Measurements from ENCODE around the gene TSPAN17. TPM values are rescaled to one million over a fixed set of nuclear protein-coding genes. Genes with fewer than 3 reads are reported as not detected.
"Not testable (repeated sequence)": the region's sequence is repeated elsewhere in the genome, so short reads cannot be mapped to it uniquely, and the experiment has no call there.

TSPAN17 gene
- total and polyA plus RNA-seq, 4 donors: 20.8 to 55.1 (median 41.7) TPM

DNA sequence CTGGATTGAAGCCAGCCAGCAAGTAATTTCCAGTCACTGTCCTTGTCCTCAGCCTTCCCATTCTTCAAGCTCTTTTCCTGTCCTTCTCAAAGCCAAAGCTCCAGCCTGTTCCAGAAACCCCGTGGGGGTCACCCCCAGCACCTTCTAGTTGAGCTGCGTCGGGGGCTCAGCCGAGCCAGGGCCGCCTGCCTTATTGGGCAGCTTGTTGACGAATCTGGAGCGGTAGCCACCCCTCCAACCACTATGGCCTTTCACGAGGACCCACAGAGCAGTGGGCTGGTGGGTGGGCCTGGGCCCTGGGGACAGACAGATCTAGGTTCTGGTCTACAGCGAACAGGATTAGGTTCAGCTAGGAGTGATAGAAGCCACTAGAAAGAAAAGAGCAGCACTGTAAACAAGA, 47.3 kb downstream of the TSPAN17 start:
- WGBS (ENCODE audit: insufficient coverage): 82% methylated on average over 7 of the region's 9 CpGs
- DNase-seq (ENCODE audit: low read depth in 4 of 6, low spot score in 6 of 6): no peak
- Histone ChIP-seq H3K27ac (ENCODE audit: low read depth, low read length) (no peak overlapping the region), H3K36me3 (ENCODE audit: control insufficient read depth, insufficient read depth, low read length) (no peaks in the 10 kb centered on the region), H3K4me3 (ENCODE audit: low read depth, low read length) (no peak overlapping the region), H3K27me3 (ENCODE audit: control insufficient read depth, insufficient read depth, low read length) (peaks cover 6% of the 10 kb centered on the region), H3K9me3 (ENCODE audit: control insufficient read depth, insufficient read depth, low read length) (no peaks in the 10 kb centered on the region), H3K4me1 (ENCODE audit: control insufficient read depth, insufficient read depth, low read length) (peaks cover 25% of the 10 kb centered on the region)

DNA sequence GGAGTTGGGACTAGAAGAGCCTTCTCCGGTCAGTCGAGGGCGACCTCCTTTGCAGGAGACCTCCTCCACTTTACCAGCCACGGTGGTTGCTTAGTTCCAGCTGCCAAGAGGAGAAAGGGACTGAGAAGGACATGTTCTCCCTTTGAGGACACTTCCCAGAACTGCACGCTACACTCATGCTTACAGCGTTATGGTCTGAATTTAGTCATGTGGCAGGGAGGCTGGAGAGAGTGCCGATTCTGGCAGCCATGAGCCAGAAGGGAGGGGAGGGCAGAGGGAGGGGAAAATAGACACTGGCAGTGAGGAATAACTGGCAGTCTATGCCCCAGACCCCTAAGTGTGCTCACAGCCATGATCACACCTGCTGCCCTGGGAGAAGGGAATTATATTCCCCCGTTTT, 47.8 kb downstream of the TSPAN17 start:
- Histone ChIP-seq H3K9me3 (ENCODE audit: control insufficient read depth, insufficient read depth, low read length) (no peaks in the 10 kb centered on the region), H3K27me3 (ENCODE audit: control insufficient read depth, insufficient read depth, low read length) (peaks cover 6% of the 10 kb centered on the region), H3K36me3 (ENCODE audit: control insufficient read depth, insufficient read depth, low read length) (no peaks in the 10 kb centered on the region), H3K4me1 (ENCODE audit: control insufficient read depth, insufficient read depth, low read length) (peaks cover 29% of the 10 kb centered on the region), H3K27ac (ENCODE audit: low read depth, low read length) (no peak overlapping the region), H3K4me3 (ENCODE audit: low read depth, low read length) (no peak overlapping the region)
- no peak for DNase-seq (ENCODE audit: low read depth in 4 of 6, low spot score in 6 of 6)
- 43% methylated on average over 3 of the region's 8 CpGs for WGBS (ENCODE audit: insufficient coverage)

DNA sequence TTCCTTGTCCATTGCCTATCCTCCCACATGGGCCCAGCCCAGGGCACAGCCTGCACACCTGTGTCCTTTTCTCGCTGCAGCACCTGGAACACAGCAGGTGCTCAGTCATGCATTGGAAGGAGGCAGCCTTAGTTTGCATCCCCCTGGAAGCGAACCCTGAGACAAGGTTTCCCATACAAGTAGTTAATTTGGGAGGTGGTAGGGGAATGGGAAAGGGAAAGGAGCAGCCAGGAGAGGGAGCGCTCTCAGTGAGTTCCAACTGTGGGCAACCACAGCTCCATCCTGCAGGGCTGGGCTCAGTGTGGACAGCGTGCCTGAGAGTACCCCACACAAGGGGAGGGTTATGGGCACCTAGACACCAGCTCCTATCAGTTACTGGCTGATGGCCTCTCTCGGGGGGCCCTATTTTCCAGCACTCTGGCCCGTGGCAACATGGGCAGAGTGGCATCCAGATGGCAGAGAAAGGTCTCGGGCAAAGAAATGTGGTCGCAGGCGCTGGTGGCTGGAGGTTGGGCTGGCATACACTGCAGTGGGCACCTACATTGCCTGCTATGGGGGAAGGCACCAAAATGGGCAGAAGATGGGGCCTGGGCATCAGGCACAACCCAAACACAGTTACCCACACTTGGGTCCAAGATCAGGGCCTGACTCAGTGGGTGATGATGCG, 50.1 kb downstream of the TSPAN17 start:
- no peak overlapping the region for H3K27ac ChIP-seq (ENCODE audit: low read depth, low read length)
- H3K36me3 ChIP-seq (ENCODE audit: control insufficient read depth, insufficient read depth, low read length): no peaks in the 10 kb centered on the region
- H3K9me3 ChIP-seq (ENCODE audit: control insufficient read depth, insufficient read depth, low read length): no peaks in the 10 kb centered on the region
- H3K4me3 ChIP-seq (ENCODE audit: low read depth, low read length): no peak overlapping the region
- peaks cover 36% of the 10 kb centered on the region for H3K4me1 ChIP-seq (ENCODE audit: control insufficient read depth, insufficient read depth, low read length)
- H3K27me3 ChIP-seq (ENCODE audit: control insufficient read depth, insufficient read depth, low read length): peaks cover 6% of the 10 kb centered on the region
- no peak for DNase-seq (ENCODE audit: low read depth in 4 of 6, low spot score in 6 of 6)
- 64% methylated on average over 9 of the region's 10 CpGs for WGBS (ENCODE audit: insufficient coverage)

DNA sequence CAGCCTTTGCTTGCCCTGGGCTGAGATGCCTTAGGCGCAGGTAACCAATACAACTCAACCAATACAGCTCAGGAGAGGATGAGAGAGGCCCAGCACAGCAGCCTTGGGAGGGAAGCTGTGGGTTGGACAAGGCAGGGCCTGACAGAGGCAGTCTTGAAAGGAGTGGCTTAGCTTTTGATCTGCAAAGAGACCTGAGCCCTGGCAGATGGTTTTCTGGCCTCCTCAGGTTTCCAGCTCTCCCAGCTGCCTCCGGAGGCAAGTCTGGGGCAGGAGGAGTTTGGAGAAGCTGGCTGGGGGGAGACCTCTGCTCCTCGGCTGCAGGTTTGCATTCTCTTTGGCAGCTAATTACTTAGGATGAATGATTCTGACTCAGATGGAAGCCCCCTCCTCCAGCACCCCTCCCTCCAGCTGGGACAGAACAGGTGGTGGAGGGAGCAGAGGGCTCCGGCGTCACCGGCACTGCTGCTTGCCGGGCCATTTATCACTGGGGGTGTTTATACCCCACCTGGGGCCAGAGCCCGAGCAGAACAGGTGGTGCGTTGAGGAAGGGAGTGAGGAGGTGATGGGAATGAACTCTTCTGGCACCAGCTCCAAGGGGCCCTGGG, 50.8 kb downstream of the TSPAN17 start:
- Histone ChIP-seq H3K27me3 (ENCODE audit: control insufficient read depth, insufficient read depth, low read length) (peaks cover 3% of the 10 kb centered on the region), H3K9me3 (ENCODE audit: control insufficient read depth, insufficient read depth, low read length) (no peaks in the 10 kb centered on the region), H3K4me1 (ENCODE audit: control insufficient read depth, insufficient read depth, low read length) (peaks cover 37% of the 10 kb centered on the region), H3K4me3 (ENCODE audit: low read depth, low read length) (no peak overlapping the region), H3K36me3 (ENCODE audit: control insufficient read depth, insufficient read depth, low read length) (no peaks in the 10 kb centered on the region), H3K27ac (ENCODE audit: low read depth, low read length) (no peak overlapping the region)
- DNase-seq (ENCODE audit: low read depth in 4 of 6, low spot score in 6 of 6): no peak
- WGBS (ENCODE audit: insufficient coverage): 22% methylated on average over 6 of the region's 9 CpGs

DNA sequence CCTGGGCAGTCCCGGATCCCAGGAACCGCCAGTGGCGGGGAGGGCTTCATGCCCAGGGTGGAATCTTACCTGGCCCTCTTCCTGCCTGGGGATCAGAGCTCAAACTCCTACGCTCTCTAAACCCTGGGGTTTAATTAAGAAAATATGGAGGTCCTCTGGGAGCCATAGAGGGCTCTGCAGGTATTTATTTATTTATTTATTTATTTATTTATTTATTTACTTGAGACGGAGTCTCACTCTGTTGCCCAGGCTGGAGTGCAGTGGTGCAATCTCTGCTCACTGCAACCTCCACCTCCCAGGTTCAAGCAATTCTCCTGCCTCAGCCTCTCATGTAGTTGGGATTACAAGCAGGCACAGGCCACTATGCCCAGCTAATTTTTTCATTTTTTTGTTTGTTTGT, 52.2 kb downstream of the TSPAN17 start:
- not testable (repeated sequence) for H3K4me3 ChIP-seq (ENCODE audit: low read depth, low read length); H3K27me3 ChIP-seq (ENCODE audit: control insufficient read depth, insufficient read depth, low read length); H3K36me3 ChIP-seq (ENCODE audit: control insufficient read depth, insufficient read depth, low read length); H3K9me3 ChIP-seq (ENCODE audit: control insufficient read depth, insufficient read depth, low read length); H3K27ac ChIP-seq (ENCODE audit: low read depth, low read length); DNase-seq (ENCODE audit: low read depth in 4 of 6, low spot score in 6 of 6)
- no CpG with 5 or more reads among the region's 5 CpGs for WGBS (ENCODE audit: insufficient coverage)
- H3K4me1 ChIP-seq (ENCODE audit: control insufficient read depth, insufficient read depth, low read length): peaks cover 38% of the 10 kb centered on the region

DNA sequence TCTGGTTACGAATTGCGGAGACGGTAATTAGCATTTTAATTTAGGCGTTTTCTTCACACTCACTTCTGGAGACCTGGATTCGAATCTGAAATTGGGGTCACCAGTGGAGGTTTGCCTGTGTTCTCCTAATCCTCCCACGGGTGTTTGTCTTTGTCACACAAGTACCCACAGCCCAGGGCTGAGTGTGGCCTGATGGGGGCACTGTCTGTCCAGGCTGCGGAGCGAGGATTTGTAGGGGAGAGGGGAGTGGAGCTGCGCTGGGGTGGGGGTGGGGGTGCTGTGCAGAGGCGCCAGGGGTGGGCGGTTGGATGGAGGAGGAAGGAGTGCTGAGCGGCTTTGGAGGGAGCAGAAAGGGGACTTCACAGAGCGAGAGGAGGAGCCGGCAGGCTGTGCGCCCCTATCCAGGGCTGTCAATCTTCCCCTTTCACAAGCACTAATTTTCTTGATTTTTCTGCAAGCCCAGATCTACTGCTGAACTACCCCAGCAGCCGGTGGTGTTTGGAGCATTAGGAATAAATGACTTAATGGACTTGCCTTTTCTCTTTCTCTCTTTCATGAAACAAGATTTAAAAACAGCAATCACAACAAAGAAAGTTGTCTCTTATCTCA, 53.1 kb downstream of the TSPAN17 start:
- H3K36me3 ChIP-seq (ENCODE audit: control insufficient read depth, insufficient read depth, low read length): no peaks in the 10 kb centered on the region
- no peaks in the 10 kb centered on the region for H3K9me3 ChIP-seq (ENCODE audit: control insufficient read depth, insufficient read depth, low read length)
- WGBS (ENCODE audit: insufficient coverage): 0% methylated on average over 5 of the region's 16 CpGs
- H3K4me3 ChIP-seq (ENCODE audit: low read depth, low read length): no peak overlapping the region
- peak in 4 of 6 donors; percentile 13 to 88 (median 60) for DNase-seq (ENCODE audit: low read depth in 4 of 6, low spot score in 6 of 6)
- H3K27me3 ChIP-seq (ENCODE audit: control insufficient read depth, insufficient read depth, low read length): peaks cover 3% of the 10 kb centered on the region
- H3K27ac ChIP-seq (ENCODE audit: low read depth, low read length): no peak overlapping the region
- H3K4me1 ChIP-seq (ENCODE audit: control insufficient read depth, insufficient read depth, low read length): peaks cover 44% of the 10 kb centered on the region

DNA sequence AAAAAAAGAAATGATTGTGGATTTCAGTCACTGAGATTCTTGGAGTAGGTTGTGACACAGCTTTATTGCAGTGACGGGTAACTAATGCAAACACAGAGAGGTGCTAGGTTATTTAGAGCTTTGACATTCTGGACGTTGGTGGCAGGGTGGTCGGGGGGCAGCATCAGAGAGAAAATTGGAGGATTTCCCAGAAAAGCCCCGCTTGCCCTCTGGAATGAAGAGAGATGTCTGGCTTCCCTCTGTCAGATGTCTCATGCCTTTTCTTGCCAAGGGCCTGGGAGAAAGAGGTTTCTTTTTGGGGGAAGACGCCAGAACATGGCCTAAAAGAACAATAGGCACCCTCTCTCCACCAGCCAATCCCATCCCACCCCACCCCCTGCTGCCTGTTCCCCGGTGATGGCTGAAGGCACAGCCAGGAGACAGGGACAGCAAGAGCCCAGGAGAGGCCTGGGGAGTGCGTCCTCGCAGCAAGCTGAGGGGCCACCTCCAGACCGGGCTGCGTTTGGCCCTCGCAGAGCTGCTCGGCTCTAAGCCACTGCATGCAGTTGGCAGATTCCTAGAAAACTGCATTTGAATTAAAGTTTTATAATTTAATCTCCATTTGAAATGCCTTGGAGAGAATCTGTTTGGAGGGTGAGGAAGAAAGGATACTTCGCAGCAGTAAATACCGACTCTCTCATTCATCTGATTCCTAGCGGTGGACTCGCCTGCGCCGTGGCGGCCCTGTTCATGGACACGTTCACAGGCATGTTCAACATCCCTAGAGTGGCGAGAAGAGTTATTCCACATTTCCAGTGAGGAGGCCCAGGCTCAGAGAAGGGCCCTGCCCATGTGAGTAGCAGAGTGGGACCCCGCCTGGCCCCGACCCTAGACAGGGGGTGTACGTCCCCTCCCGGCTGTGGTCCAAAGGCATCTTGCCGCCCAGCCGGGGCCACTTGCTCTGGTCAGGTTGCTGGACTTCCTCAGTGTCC, 55.7 kb downstream of the TSPAN17 start:
- peak in 1 of 6 donors; percentile 74 for DNase-seq (ENCODE audit: low read depth in 4 of 6, low spot score in 6 of 6)
- 50% methylated on average over 19 of the region's 27 CpGs for WGBS (ENCODE audit: insufficient coverage)
- Histone ChIP-seq H3K36me3 (ENCODE audit: control insufficient read depth, insufficient read depth, low read length) (no peaks in the 10 kb centered on the region), H3K9me3 (ENCODE audit: control insufficient read depth, insufficient read depth, low read length) (no peaks in the 10 kb centered on the region), H3K27me3 (ENCODE audit: control insufficient read depth, insufficient read depth, low read length) (peaks cover 3% of the 10 kb centered on the region), H3K4me3 (ENCODE audit: low read depth, low read length) (no peak overlapping the region), H3K4me1 (ENCODE audit: control insufficient read depth, insufficient read depth, low read length) (peaks cover 39% of the 10 kb centered on the region), H3K27ac (ENCODE audit: low read depth, low read length) (no peak overlapping the region)

DNA sequence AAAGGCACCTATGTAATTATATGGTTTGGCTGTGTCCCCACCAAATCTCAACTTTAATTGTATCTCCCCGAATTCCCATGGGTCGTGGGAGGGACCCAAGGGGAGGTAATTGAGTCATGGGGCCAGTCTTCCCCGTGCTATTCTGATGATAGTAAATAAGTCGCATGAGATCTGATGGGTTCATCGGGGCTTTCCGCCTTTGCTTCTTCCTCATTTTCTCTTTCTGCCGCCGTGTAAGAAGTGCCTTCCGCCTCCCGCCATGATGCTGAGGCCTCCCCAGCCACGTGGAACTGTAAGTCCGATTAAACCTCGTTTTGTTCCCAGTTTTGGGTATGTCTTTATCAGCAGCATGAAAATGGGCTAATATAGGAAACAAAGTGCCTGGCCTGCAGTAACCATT, 56.6 kb downstream of the TSPAN17 start:
- no peaks in the 10 kb centered on the region for H3K36me3 ChIP-seq (ENCODE audit: control insufficient read depth, insufficient read depth, low read length)
- H3K27me3 ChIP-seq (ENCODE audit: control insufficient read depth, insufficient read depth, low read length): peaks cover 3% of the 10 kb centered on the region
- 94% methylated on average over 12 of the region's 13 CpGs for WGBS (ENCODE audit: insufficient coverage)
- H3K4me1 ChIP-seq (ENCODE audit: control insufficient read depth, insufficient read depth, low read length): peaks cover 38% of the 10 kb centered on the region
- no peak overlapping the region for H3K4me3 ChIP-seq (ENCODE audit: low read depth, low read length)
- DNase-seq (ENCODE audit: low read depth in 4 of 6, low spot score in 6 of 6): no peak
- H3K27ac ChIP-seq (ENCODE audit: low read depth, low read length): no peak overlapping the region
- no peaks in the 10 kb centered on the region for H3K9me3 ChIP-seq (ENCODE audit: control insufficient read depth, insufficient read depth, low read length)

DNA sequence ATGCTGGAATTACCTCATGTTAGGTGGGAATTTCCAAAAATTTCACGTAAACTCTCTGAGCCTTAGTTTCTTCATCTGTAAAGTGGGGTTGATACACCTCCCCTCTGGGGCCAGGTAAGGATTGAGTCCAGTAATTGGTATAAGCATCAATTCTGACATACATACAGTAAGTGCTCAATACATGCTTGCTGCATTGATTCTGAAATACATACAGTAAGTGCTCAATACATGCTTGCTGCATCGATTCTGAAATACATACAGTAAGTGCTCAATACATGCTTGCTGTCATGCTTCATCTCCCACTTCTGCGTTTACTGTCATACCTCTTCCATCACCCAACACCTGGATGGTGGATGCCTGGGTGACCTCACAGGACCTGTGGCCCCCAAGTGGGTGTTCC, 57.1 kb downstream of the TSPAN17 start:
- Histone ChIP-seq H3K9me3 (ENCODE audit: control insufficient read depth, insufficient read depth, low read length) (no peaks in the 10 kb centered on the region), H3K27me3 (ENCODE audit: control insufficient read depth, insufficient read depth, low read length) (no peaks in the 10 kb centered on the region), H3K27ac (ENCODE audit: low read depth, low read length) (no peak overlapping the region), H3K4me1 (ENCODE audit: control insufficient read depth, insufficient read depth, low read length) (peaks cover 33% of the 10 kb centered on the region), H3K36me3 (ENCODE audit: control insufficient read depth, insufficient read depth, low read length) (no peaks in the 10 kb centered on the region), H3K4me3 (ENCODE audit: low read depth, low read length) (no peak overlapping the region)
- WGBS (ENCODE audit: insufficient coverage): 100% methylated on average over 1 of the region's 3 CpGs
- DNase-seq (ENCODE audit: low read depth in 4 of 6, low spot score in 6 of 6): no peak

Data from spinal cord (tissue), 10 donors.